Forelimb muscle (tissue), 1 donor: ENCODE data around the gene SH2B3. TPM values are rescaled to one million over a fixed set of nuclear protein-coding genes. Genes with fewer than 3 reads are reported as not detected.
A peak's percentile ranks its signal among the peaks of the same experiment; 100 is the strongest.
"Not testable (repeated sequence)": the region's sequence is repeated elsewhere in the genome, so short reads cannot be mapped to it uniquely, and the experiment has no call there.

Experiments
- DNase-seq: peaks from one replicate; pipeline ENCODE4 v3.0.0-alpha.2; 2013; ENCODE audit warnings: low read depth
- polyA plus RNA-seq: library from polyadenylated mRNA; unstranded; fragments of 120-200 nt; gene quantifications from one replicate; pipeline ENCODE4 v1.2.1, GENCODE V29; 2013; ENCODE audit not compliant: insufficient read length

SH2B3 gene
- polyA plus RNA-seq, result 12.9 TPM

GRCh38 chr12:111405859-111406473 is at the start of gene SH2B3:
TSS of gene SH2B3 (plus strand) at chr12:111405923. CDS start at chr12:111418146, 12,223 bp downstream.
- DNase-seq, result no peak

- no peak for DNase-seq
These were observed 46.4 kb upstream of the SH2B3 start for GRCh38 chr12:111359231-111359913.

- no peak for DNase-seq
These were observed 45.8 kb upstream of the SH2B3 start for GRCh38 chr12:111359914-111360276.

- DNase-seq, result no peak
These were observed 45.3 kb upstream of the SH2B3 start for GRCh38 chr12:111360325-111360930.

- DNase-seq, result no peak
These were observed 44.5 kb upstream of the SH2B3 start for GRCh38 chr12:111361073-111361716.

- DNase-seq, result no peak
These were observed 43.8 kb upstream of the SH2B3 start for GRCh38 chr12:111361717-111362576.

GRCh38 chr12:111362687-111363475 is 42.8 kb upstream of the SH2B3 start:
- DNase-seq, result no peak

- no peak for DNase-seq
These were observed 42.1 kb upstream of the SH2B3 start for GRCh38 chr12:111363578-111363977.

GRCh38 chr12:111366075-111366474 is 39.6 kb upstream of the SH2B3 start:
- DNase-seq, result no peak

- no peak for DNase-seq
These were observed 39.1 kb upstream of the SH2B3 start for GRCh38 chr12:111366583-111366982.

GRCh38 chr12:111367661-111368221 is 38.0 kb upstream of the SH2B3 start:
- no peak for DNase-seq

GRCh38 chr12:111368291-111368787 is 37.4 kb upstream of the SH2B3 start:
- no peak for DNase-seq

- DNase-seq, result peak; percentile 61
These were observed 36.8 kb upstream of the SH2B3 start, which contains the start of gene PHETA1 for GRCh38 chr12:111368788-111369495. TSS of gene PHETA1 (minus strand) at chr12:111369095. CDS start at chr12:111363427, 5,668 bp downstream.

GRCh38 chr12:111369496-111370220 is 36.1 kb upstream of the SH2B3 start:
- no peak for DNase-seq

- DNase-seq, result not testable (repeated sequence)
These were observed 32.5 kb upstream of the SH2B3 start for GRCh38 chr12:111373231-111373630.

GRCh38 chr12:111377440-111377839 is 28.3 kb upstream of the SH2B3 start:
- no peak for DNase-seq

GRCh38 chr12:111379942-111380554 is 25.7 kb upstream of the SH2B3 start:
- no peak for DNase-seq

GRCh38 chr12:111384596-111384995 is 21.1 kb upstream of the SH2B3 start:
- no peak for DNase-seq
